Measurements from ENCODE around the gene MYG1. TPM values are rescaled to one million over a fixed set of nuclear protein-coding genes. Genes with fewer than 3 reads are reported as not detected.

MYG1 gene
- total RNA-seq, 1 experiment from 2014 or later, result 104 TPM

- TF ChIP-seq, protein P1, sequence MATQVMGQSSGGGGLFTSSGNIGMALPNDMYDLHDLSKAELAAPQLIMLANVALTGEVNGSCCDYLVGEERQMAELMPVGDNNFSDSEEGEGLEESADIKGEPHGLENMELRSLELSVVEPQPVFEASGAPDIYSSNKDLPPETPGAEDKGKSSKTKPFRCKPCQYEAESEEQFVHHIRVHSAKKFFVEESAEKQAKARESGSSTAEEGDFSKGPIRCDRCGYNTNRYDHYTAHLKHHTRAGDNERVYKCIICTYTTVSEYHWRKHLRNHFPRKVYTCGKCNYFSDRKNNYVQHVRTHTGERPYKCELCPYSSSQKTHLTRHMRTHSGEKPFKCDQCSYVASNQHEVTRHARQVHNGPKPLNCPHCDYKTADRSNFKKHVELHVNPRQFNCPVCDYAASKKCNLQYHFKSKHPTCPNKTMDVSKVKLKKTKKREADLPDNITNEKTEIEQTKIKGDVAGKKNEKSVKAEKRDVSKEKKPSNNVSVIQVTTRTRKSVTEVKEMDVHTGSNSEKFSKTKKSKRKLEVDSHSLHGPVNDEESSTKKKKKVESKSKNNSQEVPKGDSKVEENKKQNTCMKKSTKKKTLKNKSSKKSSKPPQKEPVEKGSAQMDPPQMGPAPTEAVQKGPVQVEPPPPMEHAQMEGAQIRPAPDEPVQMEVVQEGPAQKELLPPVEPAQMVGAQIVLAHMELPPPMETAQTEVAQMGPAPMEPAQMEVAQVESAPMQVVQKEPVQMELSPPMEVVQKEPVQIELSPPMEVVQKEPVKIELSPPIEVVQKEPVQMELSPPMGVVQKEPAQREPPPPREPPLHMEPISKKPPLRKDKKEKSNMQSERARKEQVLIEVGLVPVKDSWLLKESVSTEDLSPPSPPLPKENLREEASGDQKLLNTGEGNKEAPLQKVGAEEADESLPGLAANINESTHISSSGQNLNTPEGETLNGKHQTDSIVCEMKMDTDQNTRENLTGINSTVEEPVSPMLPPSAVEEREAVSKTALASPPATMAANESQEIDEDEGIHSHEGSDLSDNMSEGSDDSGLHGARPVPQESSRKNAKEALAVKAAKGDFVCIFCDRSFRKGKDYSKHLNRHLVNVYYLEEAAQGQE (IDR thresholded peaks at IDR 0.05; ENCODE audit: low read depth), result no peak
Observed at GRCh38 chr12:53324779-53325510, 25.4 kb downstream of the MYG1 start (continued).

GRCh38 chr12:53325511-53326061 lies 26.1 kb downstream of the MYG1 start:
- H3K4me1 ChIP-seq (ENCODE audit: control insufficient read depth in 1 of 2, insufficient read depth in 2 of 2, low read length in 2 of 2), result peaks cover 19 to 47% of the 10 kb centered on the region in 2 experiments
- ChIA-PET CTCF (interaction anchor here (0.7 to 2.7 kb wide), 7 partner anchors 20 to 196 kb away, joined by 3 to 7 read pairs (median 5); partner anchors contain the start of gene TARBP2), POLR2A (interaction anchor here (1.1 to 2.1 kb wide), 3 partner anchors 54 to 175 kb away, joined by 3 to 6 read pairs (median 6); partner anchors contain the start of genes SP1 and TARBP2), RAD21 (ENCODE audit: low non-redundant PET in 1 of 2, low total read pairs in 2 of 2, uncharacterized antibody in 2 of 2, unreplicated experiment in 2 of 2) (interaction anchor here (0.9 to 1.0 kb wide), 3 partner anchors 19 to 23 kb away, joined by 3 to 4 read pairs (median 3); no protein-coding TSS in a partner anchor)
- BruUV-seq (replicated peaks), result no TSS peak
- no peak for DNase-seq (ENCODE audit: low read depth, low spot score)
- peak overlapping the region; percentile 79 for H3K27ac ChIP-seq (ENCODE audit: low read depth, low read length)
- ATAC-seq, result no peak
- H3K4me3 ChIP-seq (replicated peaks in 1 of 2; ENCODE audit: low read depth in 1 of 2, low read length in 2 of 2), result peak overlapping the region; percentile 56 to 61
- H3K9ac ChIP-seq (ENCODE audit: low read length), result peak overlapping the region; percentile 79
- peak; percentile 33 for TF ChIP-seq TCF7L2 (IDR thresholded peaks at IDR 0.05; ENCODE audit: borderline replicate concordance, extremely low read depth, insufficient read depth, insufficient read length)
- no peak for TF ChIP-seq ZNF274 (IDR thresholded peaks at IDR 0.05; ENCODE audit: low read depth, low read length)
- 0 out of 2 replicates have a peak, but pooled peaks have one; percentile 1 for TF ChIP-seq ZFX (IDR thresholded peaks at IDR 0.05)
- no peak for TF ChIP-seq SIN3A (IDR thresholded peaks at IDR 0.05; ENCODE audit: low read depth)
- no peak for TF ChIP-seq CBX3 (IDR thresholded peaks at IDR 0.05; ENCODE audit: low read depth)
- no peaks in the 10 kb centered on the region for H3K36me3 ChIP-seq (ENCODE audit: control insufficient read depth in 1 of 2, insufficient read depth in 2 of 2, low read length in 2 of 2)
- peak overlapping the region; percentile 89 for H3K4me2 ChIP-seq (ENCODE audit: low read length)
- H3K9me3 ChIP-seq (ENCODE audit: control insufficient read depth in 1 of 2, insufficient read depth in 1 of 2, low read depth in 1 of 2, low read length in 2 of 2), result no peaks in the 10 kb centered on the region
- peaks cover 3% of the 10 kb centered on the region; the same call in 1 of the 2 replicates for H3K79me2 ChIP-seq (ENCODE audit: insufficient read depth, low read length)
- intact Hi-C loops (cut with micrococcal nuclease), result loop anchor here (2.0 to 10.0 kb wide), 2 partner anchors 55 to 349 kb away; partner anchors contain the start of genes ATP5MC2 and SP1
- H3K9me2 ChIP-seq (ENCODE audit: insufficient read depth), result no peaks in the 10 kb centered on the region
- no peaks in the 10 kb centered on the region for H4K20me1 ChIP-seq (ENCODE audit: insufficient read depth)
- H2AFZ ChIP-seq (ENCODE audit: low read depth, low read length, poor library complexity, severe bottlenecking), result no peak overlapping the region
- H3K27me3 ChIP-seq (ENCODE audit: insufficient read depth, low read length), result no peaks in the 10 kb centered on the region
